MCF 10A (cell line): Measurements from ENCODE around the gene PHLDA2. TPM values are rescaled to one million over a fixed set of nuclear protein-coding genes. Genes with fewer than 3 reads are reported as not detected.

Experiments used
- BruUV-seq: library from RNA; stranded (reverse); fragments of 400-500 nt; replicated peaks from 2 replicates; lab custom pipeline; 2021; lab: Mats Ljungman, UMichigan
- CTCF ChIA-PET: fragments of 300-600 bp; sonication (Branson Sonifier 250); formaldehyde crosslinking; extraction: SDS; loops from one replicate; lab custom pipeline; 2021; ENCODE audit warnings: antibody characterized with exemption, inconsistent platforms; lab: Yijun Ruan, JAX
- POLR2A ChIA-PET: fragments of 300-600, 350-650 bp; sonication (Branson Sonifier 250); formaldehyde crosslinking; extraction: SDS; loops from one replicate; lab custom pipeline; 2020; ENCODE audit warnings: antibody characterized with exemption, inconsistent platforms; lab: Yijun Ruan, JAX
- DNase-seq: peaks from one replicate; pipeline ENCODE4 v3.0.0-alpha.2; 2018; ENCODE audit not compliant: unreplicated experiment
- H3K27ac Mint-ChIP-seq: one replicate; pipeline ENCODE4 v1.8.0; 2022; ENCODE audit warnings: mild to moderate bottlenecking, low read depth, mixed read lengths; ENCODE audit not compliant: unreplicated experiment
- H3K27me3 Mint-ChIP-seq: one replicate; pipeline ENCODE4 v1.8.0; 2022; ENCODE audit warnings: mixed read lengths; ENCODE audit not compliant: insufficient read depth, unreplicated experiment
- H3K36me3 Mint-ChIP-seq: one replicate; pipeline ENCODE4 v1.8.0; 2022; ENCODE audit warnings: mild to moderate bottlenecking, moderate library complexity, mixed read lengths; ENCODE audit not compliant: insufficient read depth, unreplicated experiment
- H3K4me1 Mint-ChIP-seq: one replicate; pipeline ENCODE4 v1.8.0; 2022; ENCODE audit warnings: mixed read lengths; ENCODE audit not compliant: insufficient read depth, unreplicated experiment
- H3K4me3 Mint-ChIP-seq: one replicate; pipeline ENCODE4 v1.8.0; 2022; ENCODE audit warnings: mild to moderate bottlenecking, moderate library complexity, mixed read lengths; ENCODE audit not compliant: unreplicated experiment
- H3K9me3 Mint-ChIP-seq: one replicate; pipeline ENCODE4 v1.8.0; 2022; ENCODE audit warnings: mixed read lengths; ENCODE audit not compliant: unreplicated experiment
- CTCF ChIP-seq: fragments of 200-600 bp; IDR thresholded peaks from one replicate; pipeline ENCODE4 v1.8.0; 2022; ENCODE audit warnings: antibody characterized with exemption, mild to moderate bottlenecking; ENCODE audit not compliant: unreplicated experiment
- intact Hi-C: fragments of 100-400 bp; cut with micrococcal nuclease; formaldehyde crosslinking; loops from 2 replicates; pipeline ENCODE4 v1.14.1; 2022
- total RNA-seq: library from RNA; stranded (reverse); gene quantifications from 2 replicates; pipeline ENCODE4 v1.2.3, GENCODE V29; 2022

PHLDA2 gene
- total RNA-seq, 1 experiment from 2014 or later, result 135 TPM

GRCh38 chr11:2901854-2902783 is 27.1 kb downstream of the PHLDA2 start:
- Mint-ChIP-seq H3K27ac (no peak overlapping the region), H3K9me3 (no peaks in the 10 kb centered on the region), H3K4me3 (peak overlapping the region; percentile 47), H3K27me3 (no peaks in the 10 kb centered on the region), H3K4me1 (peaks cover 48% of the 10 kb centered on the region), H3K36me3 (no peaks in the 10 kb centered on the region)
- intact Hi-C loops, result loop anchor here (2.0 to 5.0 kb wide), 2 partner anchors 29 to 725 kb away; no protein-coding TSS in a partner anchor
- BruUV-seq, result no TSS peak
- no peak for TF ChIP-seq CTCF
- peak; percentile 91 for DNase-seq
- ChIA-PET CTCF (interaction anchor here (0.6 to 2.1 kb wide), 9 partner anchors 9 to 370 kb away, joined by 3 to 11 read pairs (median 6); partner anchors contain the start of gene PHLDA2), POLR2A (interaction anchor here (0.6 to 3.4 kb wide), 8 partner anchors 9 to 633 kb away, joined by 3 to 32 read pairs (median 6); partner anchors contain the start of gene PHLDA2)

DNA sequence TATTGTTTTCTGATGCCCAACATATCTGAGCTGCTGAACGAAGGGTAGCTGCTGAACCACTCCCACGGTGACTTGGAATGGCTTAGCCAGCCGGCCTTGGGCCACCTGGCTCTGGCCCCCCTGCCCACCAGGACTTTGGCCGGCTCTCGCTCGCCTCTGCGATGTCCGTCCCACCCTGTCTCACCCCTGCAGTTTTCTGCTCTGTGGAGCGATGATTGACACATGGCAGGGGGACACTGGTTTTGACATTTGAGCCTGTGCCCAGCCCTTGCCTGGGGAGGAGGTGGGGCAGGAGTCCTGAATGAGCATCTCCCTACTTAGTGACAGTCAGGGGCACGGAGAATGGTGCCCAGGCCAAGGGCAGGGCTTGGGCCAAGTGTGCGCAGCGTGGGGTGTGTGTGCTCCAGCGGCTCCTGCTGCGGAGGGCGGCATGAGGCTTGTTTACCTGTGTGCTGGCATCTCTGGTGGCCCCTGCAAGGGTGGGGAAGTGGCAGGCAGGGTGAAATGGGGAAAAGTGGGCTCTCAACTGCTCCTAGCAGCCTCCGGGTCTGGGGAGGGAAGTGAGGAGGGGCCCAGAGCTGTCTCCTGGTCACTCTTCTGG is 27.9 kb downstream of the PHLDA2 start:
- BruUV-seq, result no TSS peak
- Mint-ChIP-seq H3K4me3 (peak overlapping the region; percentile 47), H3K36me3 (no peaks in the 10 kb centered on the region), H3K9me3 (no peaks in the 10 kb centered on the region), H3K27ac (no peak overlapping the region), H3K4me1 (peaks cover 48% of the 10 kb centered on the region), H3K27me3 (no peaks in the 10 kb centered on the region)
- no peak for TF ChIP-seq CTCF
- intact Hi-C loops, result loop anchor here (5.0 kb wide), 1 partner anchor 724 kb away; no protein-coding TSS in a partner anchor
- POLR2A ChIA-PET, result interaction anchor here (1.0 to 3.4 kb wide), 3 partner anchors 10 to 76 kb away, joined by 4 to 32 read pairs (median 8); partner anchors contain the start of gene PHLDA2
- no peak for DNase-seq
- CTCF ChIA-PET, result interaction anchor here (0.6 to 2.0 kb wide), 4 partner anchors 10 to 370 kb away, joined by 3 to 6 read pairs (median 4); no protein-coding TSS in a partner anchor

- DNase-seq, result peak; percentile 49
- peak overlapping the region; percentile 96 for H3K27ac Mint-ChIP-seq
- H3K4me3 Mint-ChIP-seq, result peak overlapping the region; percentile 43
- H3K9me3 Mint-ChIP-seq, result no peaks in the 10 kb centered on the region
- H3K27me3 Mint-ChIP-seq, result no peaks in the 10 kb centered on the region
- TF ChIP-seq CTCF, result no peak
- peaks cover 40% of the 10 kb centered on the region for H3K4me1 Mint-ChIP-seq
- no peaks in the 10 kb centered on the region for H3K36me3 Mint-ChIP-seq
- BruUV-seq, result no TSS peak
- intact Hi-C loops, result no loop called here
- ChIA-PET CTCF (interaction anchor here (0.7 to 2.0 kb wide), 4 partner anchors 12 to 516 kb away, joined by 3 to 6 read pairs (median 4); no protein-coding TSS in a partner anchor), POLR2A (interaction anchor here (0.9 kb wide), 1 partner anchor 34 kb away, joined by 4 read pairs; no protein-coding TSS in a partner anchor)
Observed at GRCh38 chr11:2899080-2899783, 30.0 kb downstream of the PHLDA2 start.
